IMR-90 (cell line): ENCODE data around the gene DAGLA. TPM values are rescaled to one million over a fixed set of nuclear protein-coding genes. Genes with fewer than 3 reads are reported as not detected.

Experiments used
- ATAC-seq: fragments of 200-7000 bp; cut with Tn5 transposase; 2 replicates; pipeline ENCODE4 v1.9.1; 2020; ENCODE audit warnings: low read depth, mild to moderate bottlenecking, moderate library complexity
- BruUV-seq: library from RNA; stranded (reverse); fragments of 400-500 nt; replicated peaks from 2 replicates; lab custom pipeline; 2021; lab: Mats Ljungman, UMichigan
- CTCF ChIA-PET: fragments of 300-600 bp; formaldehyde crosslinking; extraction: SDS; loops from one replicate; lab custom pipeline; 2021; ENCODE audit warnings: antibody characterized with exemption; lab: Yijun Ruan, JAX
- POLR2A ChIA-PET: fragments of 300-600 bp; sonication (Branson Sonifier 250); formaldehyde crosslinking; loops from one replicate; lab custom pipeline; 2022; ENCODE audit warnings: antibody characterized with exemption; ENCODE audit not compliant: unreplicated experiment; lab: Charles Lee
- DNase-seq: peaks from one replicate; pipeline ENCODE4 v3.0.0; 2013
- H2AFZ ChIP-seq: replicated peaks from 2 replicates; pipeline ENCODE3; 2013; ENCODE audit warnings: low read length, mild to moderate bottlenecking; ENCODE audit not compliant: poor library complexity
- H2AK5ac ChIP-seq: 2 replicates; pipeline ENCODE4 v1.6.1; 2013; ENCODE audit warnings: low read depth, low read length, inconsistent platforms
- H2AK9ac ChIP-seq: replicated peaks from 2 replicates; pipeline ENCODE3; 2013; ENCODE audit warnings: mild to moderate bottlenecking, low read depth, low read length, moderate library complexity; ENCODE audit not compliant: poor library complexity
- H2BK120ac ChIP-seq: 2 replicates; pipeline ENCODE4 v1.6.1; 2013; ENCODE audit warnings: low read depth, low read length, inconsistent platforms
- H2BK15ac ChIP-seq: 3 replicates; pipeline ENCODE4 v1.6.1; 2013; ENCODE audit warnings: low read depth, low read length, inconsistent platforms
- H2BK20ac ChIP-seq: 2 replicates; pipeline ENCODE4 v1.6.1; 2013; ENCODE audit warnings: low read depth, mild to moderate bottlenecking, inconsistent platforms, low read length, moderate library complexity
- H2BK5ac ChIP-seq: 2 replicates; pipeline ENCODE4 v1.6.1; 2013; ENCODE audit warnings: mild to moderate bottlenecking, low read depth, low read length, inconsistent platforms; ENCODE audit not compliant: poor library complexity, severe bottlenecking
- H3K14ac ChIP-seq: replicated peaks from 2 replicates; pipeline ENCODE4 v1.6.1; 2013; ENCODE audit warnings: low read depth, low read length, inconsistent platforms
- H3K18ac ChIP-seq: 2 replicates; pipeline ENCODE4 v1.6.1; 2013; ENCODE audit warnings: low read depth, low read length, control low read depth
- H3K23ac ChIP-seq: 2 replicates; pipeline ENCODE4 v1.6.1; 2013; ENCODE audit warnings: low read depth, low read length, inconsistent platforms
- H3K27ac ChIP-seq: 2 replicates; pipeline ENCODE4 v1.5.1; 2013; ENCODE audit warnings: mild to moderate bottlenecking, control low read depth, low read length; ENCODE audit not compliant: insufficient read depth
- H3K27me3 ChIP-seq: 2 replicates; pipeline ENCODE4 v1.6.1; 2013; ENCODE audit warnings: low read length; ENCODE audit not compliant: control insufficient read depth, insufficient read depth
- H3K36me3 ChIP-seq: 2 replicates; pipeline ENCODE4 v1.6.1; 2013; ENCODE audit warnings: low read length, mixed read lengths; ENCODE audit not compliant: control insufficient read depth, insufficient read depth
- H3K4ac ChIP-seq: 2 replicates; pipeline ENCODE4 v1.6.1; 2013; ENCODE audit warnings: low read depth, low read length, inconsistent platforms
- H3K4me1 ChIP-seq: 2 replicates; pipeline ENCODE4 v1.6.1; 2013; ENCODE audit warnings: low read length, mixed read lengths; ENCODE audit not compliant: control insufficient read depth, insufficient read depth
- H3K4me2 ChIP-seq: 2 replicates; pipeline ENCODE4 v1.6.1; 2013; ENCODE audit warnings: low read depth, mild to moderate bottlenecking, control low read depth, low read length, moderate library complexity
- H3K4me3 ChIP-seq: 2 replicates; pipeline ENCODE4 v1.5.1; 2013; ENCODE audit warnings: low read depth, mild to moderate bottlenecking, control low read depth, low read length, moderate library complexity; ENCODE audit not compliant: insufficient read depth
- H3K56ac ChIP-seq: 2 replicates; pipeline ENCODE4 v1.6.1; 2013; ENCODE audit warnings: low read length, inconsistent platforms; ENCODE audit not compliant: insufficient read depth; ENCODE audit errors: extremely low read depth
- H3K79me1 ChIP-seq, 2 experiments: 2 replicates each; pipeline ENCODE4 v1.6.1; 2013; ENCODE audit warnings: low read length in 2 of 2, inconsistent platforms in 1 of 2, low read depth in 1 of 2
- H3K9ac ChIP-seq: 2 replicates; pipeline ENCODE4 v1.6.1; 2013; ENCODE audit warnings: low read depth, low read length, control low read depth
- H3K9me1 ChIP-seq: 2 replicates; pipeline ENCODE4 v1.6.1; 2013; ENCODE audit warnings: low read length, inconsistent platforms; ENCODE audit not compliant: insufficient read depth
- H3K9me3 ChIP-seq: 2 replicates; pipeline ENCODE4 v1.6.1; 2013; ENCODE audit warnings: low read length; ENCODE audit not compliant: control insufficient read depth, insufficient read depth
- H4K20me1 ChIP-seq: 2 replicates; pipeline ENCODE4 v1.6.1; 2013; ENCODE audit warnings: low read length, inconsistent platforms; ENCODE audit not compliant: insufficient read depth
- H4K5ac ChIP-seq: 2 replicates; pipeline ENCODE4 v1.6.1; 2013; ENCODE audit warnings: mild to moderate bottlenecking, low read depth, low read length, control low read depth
- H4K8ac ChIP-seq, 2 experiments: 2 replicates each; pipeline ENCODE4 v1.6.1; 2013; ENCODE audit warnings: low read depth in 2 of 2, low read length in 2 of 2, control low read depth in 1 of 2, inconsistent platforms in 1 of 2
- H4K91ac ChIP-seq: 2 replicates; pipeline ENCODE4 v1.6.1; 2013; ENCODE audit warnings: low read depth, low read length, inconsistent platforms; ENCODE audit not compliant: insufficient read depth
- BHLHE40 ChIP-seq: fragments of 150-350 bp; IDR thresholded peaks from 2 replicates; pipeline ENCODE4 v1.6.1; 2016; ENCODE audit warnings: mild to moderate bottlenecking, low read depth, low read length
- CEBPB ChIP-seq: IDR thresholded peaks from 2 replicates; pipeline ENCODE4 v1.6.1; 2012; ENCODE audit warnings: low read depth, low read length, improper control_type of control experiment
- CHD1 ChIP-seq: IDR thresholded peaks from 2 replicates; pipeline ENCODE4 v1.6.1; 2012; ENCODE audit warnings: low read depth, low read length, improper control_type of control experiment
- FOS ChIP-seq: fragments of 150-350 bp; IDR thresholded peaks from 2 replicates; pipeline ENCODE4 v1.6.1; 2016; ENCODE audit warnings: low read depth, low read length
- MAZ ChIP-seq: IDR thresholded peaks from 2 replicates; pipeline ENCODE4 v1.6.1; 2012; ENCODE audit warnings: low read depth, mild to moderate bottlenecking, low read length, improper control_type of control experiment, moderate library complexity, borderline replicate concordance
- MXI1 ChIP-seq: IDR thresholded peaks from 2 replicates; pipeline ENCODE4 v1.6.1; 2012; ENCODE audit warnings: low read depth, mild to moderate bottlenecking, low read length, moderate library complexity, borderline replicate concordance
- RFX5 ChIP-seq: IDR thresholded peaks from 2 replicates; pipeline ENCODE4 v1.8.0; 2012; ENCODE audit warnings: low read depth, mild to moderate bottlenecking, low read length, moderate library complexity
- WGBS, 2 experiments: methylation state at CpG; one replicate each; pipeline versions ENCODE4 v1.1.5 to v1.1.7; 2013; ENCODE audit warnings: missing lambda C conversion rate in 2 of 2; ENCODE audit not compliant: insufficient read length in 1 of 2; ENCODE audit errors: extremely low coverage in 2 of 2; 5-methylcytosine and 5-hydroxymethylcytosine counted together
- dilution Hi-C: fragments of 300-500 bp; cut with HindIII; formaldehyde crosslinking; loops from one replicate; pipeline ENCODE4 v1.14.3; 2018; ENCODE audit warnings: low sequenced_read_pairs; ENCODE audit not compliant: unreplicated experiment
- in situ Hi-C: fragments of 300-500 bp; cut with MboI; formaldehyde crosslinking; loops from 3 replicates; pipeline ENCODE4 v1.14.3; 2019; ENCODE audit warnings: low sequenced_read_pairs, inconsistent platforms, mixed read lengths
- intact Hi-C: fragments of 100-400 bp; cut with micrococcal nuclease; formaldehyde crosslinking; loops from 2 replicates; pipeline ENCODE4 v1.10.0; 2022
- polyA plus RNA-seq, 3 experiments: library from polyadenylated mRNA; depleted of rRNA; stranded (reverse); fragments of >200 nt; gene quantifications; 2 replicates each; pipeline ENCODE4 v1.2.3, GENCODE V29; 2012; ENCODE audit warnings: low replicate concordance in 1 of 3
- total RNA-seq: library from RNA; depleted of rRNA; stranded (reverse); fragments of >200 nt; gene quantifications from 2 replicates; pipeline ENCODE4 v1.2.3, GENCODE V29; 2012
- TF ChIP-seq, protein P1 (sequence below): conservative IDR thresholded peaks from 2 replicates; pipeline ENCODE4 v1.5.1; 2012; ENCODE audit warnings: mild to moderate bottlenecking, low read depth, low read length, improper control_type of control experiment

The DAGLA gene
- total and polyA plus RNA-seq, 2 of the 4 experiments (the other 2 are of a cell fraction) = 0.90 to 3.8 TPM

DNA sequence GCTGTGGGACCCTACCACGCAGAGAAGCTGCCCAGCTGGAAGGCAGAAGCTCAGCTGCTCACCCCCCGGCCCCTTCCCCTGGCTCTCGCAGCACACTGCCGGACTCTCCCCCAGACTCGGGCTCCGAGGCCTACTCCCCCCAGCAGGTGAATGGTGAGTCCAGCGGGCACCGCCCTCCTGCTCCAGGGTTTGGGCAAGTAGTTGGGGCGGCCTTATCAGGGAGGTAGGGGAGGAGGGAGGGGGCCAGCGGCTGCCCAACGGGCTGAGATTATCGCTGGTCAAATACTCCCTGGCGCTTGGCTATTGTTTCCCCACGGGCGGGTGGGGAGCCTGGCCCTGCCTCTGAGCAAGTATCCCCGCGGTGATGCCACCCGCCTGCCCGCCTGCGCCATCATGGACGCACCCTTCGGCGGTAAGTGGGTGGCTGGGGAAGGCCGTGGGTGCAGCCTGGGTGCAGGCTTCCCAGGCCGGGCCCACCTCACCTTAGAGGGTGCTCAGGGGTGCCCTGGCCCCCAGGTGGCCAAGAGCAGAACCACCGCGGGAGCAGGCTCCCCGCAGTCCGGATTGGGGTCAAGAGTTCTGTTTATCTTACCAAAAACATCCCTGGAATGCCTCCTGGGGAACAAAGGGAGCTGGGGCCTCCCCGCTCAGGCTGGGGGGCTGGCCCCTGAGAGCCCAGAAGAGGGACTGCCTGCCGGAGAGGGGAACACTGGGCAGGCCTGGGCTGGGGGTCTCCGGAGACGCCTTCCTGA, 89.2 kb downstream of the DAGLA start:
- ATAC-seq (peak; percentile 80), DNase-seq (peak; percentile 48)
- no peaks in the 10 kb centered on the region for H3K27me3 ChIP-seq
- intact Hi-C loops = no loop called here
- TF ChIP-seq MXI1 (no peak), BHLHE40 (no peak), MAZ (peak; percentile 47; the same call in 1 of the 2 replicates), CHD1 (no peak), FOS (no peak), RFX5 (no peak), CEBPB (no peak)
- TF ChIP-seq, protein P1, sequence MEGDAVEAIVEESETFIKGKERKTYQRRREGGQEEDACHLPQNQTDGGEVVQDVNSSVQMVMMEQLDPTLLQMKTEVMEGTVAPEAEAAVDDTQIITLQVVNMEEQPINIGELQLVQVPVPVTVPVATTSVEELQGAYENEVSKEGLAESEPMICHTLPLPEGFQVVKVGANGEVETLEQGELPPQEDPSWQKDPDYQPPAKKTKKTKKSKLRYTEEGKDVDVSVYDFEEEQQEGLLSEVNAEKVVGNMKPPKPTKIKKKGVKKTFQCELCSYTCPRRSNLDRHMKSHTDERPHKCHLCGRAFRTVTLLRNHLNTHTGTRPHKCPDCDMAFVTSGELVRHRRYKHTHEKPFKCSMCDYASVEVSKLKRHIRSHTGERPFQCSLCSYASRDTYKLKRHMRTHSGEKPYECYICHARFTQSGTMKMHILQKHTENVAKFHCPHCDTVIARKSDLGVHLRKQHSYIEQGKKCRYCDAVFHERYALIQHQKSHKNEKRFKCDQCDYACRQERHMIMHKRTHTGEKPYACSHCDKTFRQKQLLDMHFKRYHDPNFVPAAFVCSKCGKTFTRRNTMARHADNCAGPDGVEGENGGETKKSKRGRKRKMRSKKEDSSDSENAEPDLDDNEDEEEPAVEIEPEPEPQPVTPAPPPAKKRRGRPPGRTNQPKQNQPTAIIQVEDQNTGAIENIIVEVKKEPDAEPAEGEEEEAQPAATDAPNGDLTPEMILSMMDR = peak; percentile 47
- peak overlapping the region; percentile 59; the same call in 1 of the 2 replicates for H2AK5ac ChIP-seq
- no peak overlapping the region for H3K23ac ChIP-seq
- H2BK5ac ChIP-seq = peak overlapping the region; percentile 39
- POLR2A ChIA-PET = no interaction called here
- no peaks in the 10 kb centered on the region for H3K36me3 ChIP-seq
- H3K14ac ChIP-seq = 0 out of 2 replicates have a peak overlapping the region, but pooled peaks have one; percentile 22
- H3K4ac ChIP-seq = peak overlapping the region; percentile 65
- H3K4me1 ChIP-seq = peaks cover 10% of the 10 kb centered on the region
- in situ Hi-C loops = no loop called here
- peak overlapping the region; percentile 78 for H2AFZ ChIP-seq
- 61% methylated on average over 10 of the region's 33 CpGs; no CpG with 5 or more reads in 1 of the 2 experiments for WGBS, 2 experiments
- 0 out of 2 replicates have a peak overlapping the region, but pooled peaks have one; percentile 48 for H2BK120ac ChIP-seq
- H3K4me3 ChIP-seq = no peak overlapping the region
- H4K8ac ChIP-seq = peak overlapping the region; percentile 67 to 92
- peak overlapping the region; percentile 88; the same call in 1 of the 2 replicates for H4K5ac ChIP-seq
- H3K79me1 ChIP-seq = no peaks in the 10 kb centered on the region; a peak in 1 of 4 replicates
- H2AK9ac ChIP-seq = peak overlapping the region; percentile 88
- peak overlapping the region; percentile 14 for H3K4me2 ChIP-seq
- H2BK15ac ChIP-seq = no peak overlapping the region
- dilution Hi-C loops = no loop called here
- no peaks in the 10 kb centered on the region for H3K9me3 ChIP-seq
- peak overlapping the region; percentile 54; the same call in 1 of the 2 replicates for H3K18ac ChIP-seq
- no peak overlapping the region for H2BK20ac ChIP-seq
- peak overlapping the region; percentile 81 for H4K91ac ChIP-seq
- peak overlapping the region; percentile 35; the same call in 1 of the 2 replicates for H3K9ac ChIP-seq
- BruUV-seq = no TSS peak
- no peak overlapping the region for H3K56ac ChIP-seq
- CTCF ChIA-PET = interaction anchor here (0.6 kb wide), 1 partner anchor 58 kb away, joined by 3 read pairs; no protein-coding TSS in a partner anchor
- H3K27ac ChIP-seq = peak overlapping the region; percentile 49
- H3K9me1 ChIP-seq = no peaks in the 10 kb centered on the region
- H4K20me1 ChIP-seq = no peaks in the 10 kb centered on the region
